OCI-LY3 (cell line): ENCODE data around the gene MGME1.
A peak's percentile ranks its signal among the peaks of the same experiment; 100 is the strongest.

Source experiments
- H2AFZ ChIP-seq: fragments of 200-600, 300-600 bp; shearing (Covaris generic); 2 replicates; pipeline ENCODE4 v1.6.0; 2014; ENCODE audit warnings: antibody characterized with exemption, low read depth, low read length
- H3K27ac ChIP-seq: fragments of 200-600, 300-600 bp; sonication (generic); 2 replicates; pipeline ENCODE4 v1.5.1; 2014; ENCODE audit warnings: mild to moderate bottlenecking, low read length, moderate library complexity, mixed read lengths
- H3K27me3 ChIP-seq: fragments of 200-600, 300-600 bp; sonication (generic); 2 replicates; pipeline ENCODE4 v1.6.1; 2014; ENCODE audit warnings: low read depth, low read length, mixed read lengths
- H3K36me3 ChIP-seq: fragments of 200-600, 300-600 bp; sonication (generic); replicated peaks from 2 replicates; pipeline ENCODE3; 2014; ENCODE audit warnings: low read depth, low read length, mixed read lengths
- H3K4me1 ChIP-seq: fragments of 300-600, 200-600 bp; sonication (generic); 2 replicates; pipeline ENCODE4 v1.6.1; 2014; ENCODE audit warnings: low read length, mixed read lengths
- H3K4me2 ChIP-seq: fragments of 200-600, 300-600 bp; sonication (generic); 2 replicates; pipeline ENCODE4 v1.6.1; 2014; ENCODE audit warnings: low read length, mixed read lengths
- H3K4me3 ChIP-seq: fragments of 300-600, 200-600 bp; sonication (generic); 2 replicates; pipeline ENCODE4 v1.5.1; 2014; ENCODE audit warnings: antibody characterized with exemption, mild to moderate bottlenecking, low read length, moderate library complexity
- H3K79me2 ChIP-seq: fragments of 300-600, 200-600 bp; shearing (Covaris generic); 2 replicates; pipeline ENCODE4 v1.6.1; 2014; ENCODE audit warnings: mild to moderate bottlenecking, low read length, mixed read lengths
- H3K9ac ChIP-seq: fragments of 300-600, 200-600 bp; shearing (Covaris generic); 2 replicates; pipeline ENCODE4 v1.6.0; 2014; ENCODE audit warnings: mild to moderate bottlenecking, low read length, moderate library complexity
- H3K9me3 ChIP-seq: fragments of 200-600, 300-600 bp; shearing (Covaris generic); 2 replicates; pipeline ENCODE4 v1.6.1; 2014; ENCODE audit warnings: low read length, mixed read lengths; ENCODE audit not compliant: insufficient read depth
- H4K20me1 ChIP-seq: fragments of 200-600, 300-600 bp; sonication (generic); 2 replicates; pipeline ENCODE4 v1.6.1; 2016; ENCODE audit warnings: low read length, mixed read lengths; ENCODE audit not compliant: insufficient read depth
- CTCF ChIP-seq: fragments of 200-600, 300-600 bp; sonication (generic); IDR thresholded peaks from 2 replicates; pipeline ENCODE4 v1.5.1; 2014; ENCODE audit warnings: antibody characterized with exemption, low read length, low read depth
- EZH2phosphoT487 ChIP-seq: fragments of 200-600 bp; shearing (Covaris generic); IDR thresholded peaks from 2 replicates; pipeline ENCODE4 v1.6.1; 2018; ENCODE audit warnings: antibody characterized with exemption, mixed run types, low read depth

The MGME1 gene

GRCh38 chr20:17966432-17967310, 2.1 kb upstream of the MGME1 start:
- Histone ChIP-seq H3K9ac (peak overlapping the region; percentile 98), H3K79me2 (peaks cover 98% of the 10 kb centered on the region), H3K4me3 (peak overlapping the region; percentile 82), H4K20me1 (peaks cover 69% of the 10 kb centered on the region), H3K27ac (peak overlapping the region; percentile 95), H3K36me3 (peaks cover 69% of the 10 kb centered on the region), H3K27me3 (no peaks in the 10 kb centered on the region), H2AFZ (no peak overlapping the region), H3K9me3 (no peaks in the 10 kb centered on the region), H3K4me1 (peaks cover 59% of the 10 kb centered on the region), H3K4me2 (peak overlapping the region; percentile 80)
- TF ChIP-seq EZH2phosphoT487, result no peak
- no peak; the same call in 1 of the 2 replicates for TF ChIP-seq CTCF

- Histone ChIP-seq H3K4me2 (peak overlapping the region; percentile 80), H3K36me3 (peaks cover 74% of the 10 kb centered on the region), H3K79me2 (peaks cover 98% of the 10 kb centered on the region), H3K4me3 (peak overlapping the region; percentile 82), H2AFZ (no peak overlapping the region), H3K27ac (peak overlapping the region; percentile 95), H4K20me1 (peaks cover 69% of the 10 kb centered on the region), H3K27me3 (no peaks in the 10 kb centered on the region), H3K9ac (peak overlapping the region; percentile 98), H3K9me3 (no peaks in the 10 kb centered on the region), H3K4me1 (peaks cover 59% of the 10 kb centered on the region)
- TF ChIP-seq CTCF, result no peak
- TF ChIP-seq EZH2phosphoT487, result no peak
Observed at GRCh38 chr20:17967521-17968365, 1.1 kb upstream of the MGME1 start.

GRCh38 chr20:17969278-17969883, 563 bp downstream of the MGME1 start:
- Histone ChIP-seq H4K20me1 (peaks cover 53% of the 10 kb centered on the region), H2AFZ (peak overlapping the region; percentile 73; the same call in 1 of the 2 replicates), H3K27ac (peak overlapping the region; percentile 95), H3K4me3 (peak overlapping the region; percentile 82), H3K36me3 (peaks cover 64% of the 10 kb centered on the region), H3K79me2 (peaks cover 98% of the 10 kb centered on the region), H3K4me2 (peak overlapping the region; percentile 78), H3K27me3 (no peaks in the 10 kb centered on the region), H3K9ac (peak overlapping the region; percentile 98), H3K9me3 (no peaks in the 10 kb centered on the region), H3K4me1 (peaks cover 53% of the 10 kb centered on the region)
- TF ChIP-seq CTCF, result 0 out of 2 replicates have a peak, but pooled peaks have one; percentile 15
- no peak for TF ChIP-seq EZH2phosphoT487
